Measurements from ENCODE around the gene HOXA9. TPM values are rescaled to one million over a fixed set of nuclear protein-coding genes. Genes with fewer than 3 reads are reported as not detected.

The HOXA9 gene
- total RNA-seq, 1 donor from 2014 or later: not detected

- no peak overlapping the region for H3K4me3 Mint-ChIP-seq
- intact Hi-C loops (cut with micrococcal nuclease): loop anchor here (5.0 kb wide), 1 partner anchor 53 kb away; the partner anchor contains the start of gene EVX1
- no peaks in the 10 kb centered on the region for H3K36me3 Mint-ChIP-seq (ENCODE audit: low read depth)
- H3K27ac Mint-ChIP-seq: peak overlapping the region; percentile 15
- no peak for DNase-seq (ENCODE audit: low spot score)
- no peaks in the 10 kb centered on the region for H3K9me3 Mint-ChIP-seq
- H3K27me3 Mint-ChIP-seq (ENCODE audit: insufficient read depth): peaks cover 88% of the 10 kb centered on the region
- no peaks in the 10 kb centered on the region for H3K4me1 Mint-ChIP-seq (ENCODE audit: low read depth)
These were observed 24.1 kb upstream of the HOXA9 start for GRCh38 chr7:27189295-27189996.

GRCh38 chr7:27188386-27189294, 23.3 kb upstream of the HOXA9 start:
- Mint-ChIP-seq H3K27me3 (ENCODE audit: insufficient read depth) (peaks cover 86% of the 10 kb centered on the region), H3K9me3 (no peaks in the 10 kb centered on the region), H3K4me1 (ENCODE audit: low read depth) (no peaks in the 10 kb centered on the region), H3K4me3 (peak overlapping the region; percentile 54), H3K36me3 (ENCODE audit: low read depth) (no peaks in the 10 kb centered on the region), H3K27ac (peak overlapping the region; percentile 40)
- intact Hi-C loops (cut with micrococcal nuclease): loop anchor here (5.0 kb wide), 1 partner anchor 54 kb away; the partner anchor contains the start of gene EVX1
- DNase-seq (ENCODE audit: low spot score): no peak

GRCh38 chr7:27187475-27188385, 22.4 kb upstream of the HOXA9 start:
- H3K4me1 Mint-ChIP-seq (ENCODE audit: low read depth): no peaks in the 10 kb centered on the region
- H3K4me3 Mint-ChIP-seq: no peak overlapping the region
- H3K27me3 Mint-ChIP-seq (ENCODE audit: insufficient read depth): peaks cover 87% of the 10 kb centered on the region
- DNase-seq (ENCODE audit: low spot score): no peak
- intact Hi-C loops (cut with micrococcal nuclease): loop anchor here (5.0 kb wide), 1 partner anchor 55 kb away; the partner anchor contains the start of gene EVX1
- no peaks in the 10 kb centered on the region for H3K36me3 Mint-ChIP-seq (ENCODE audit: low read depth)
- no peaks in the 10 kb centered on the region for H3K9me3 Mint-ChIP-seq
- H3K27ac Mint-ChIP-seq: no peak overlapping the region

- no peaks in the 10 kb centered on the region for H3K36me3 Mint-ChIP-seq (ENCODE audit: low read depth)
- no peak for DNase-seq (ENCODE audit: low spot score)
- H3K9me3 Mint-ChIP-seq: no peaks in the 10 kb centered on the region
- no peak overlapping the region for H3K27ac Mint-ChIP-seq
- H3K27me3 Mint-ChIP-seq (ENCODE audit: insufficient read depth): peaks cover 86% of the 10 kb centered on the region
- no peak overlapping the region for H3K4me3 Mint-ChIP-seq
- intact Hi-C loops (cut with micrococcal nuclease): loop anchor here (5.0 kb wide), 1 partner anchor 55 kb away; the partner anchor contains the start of gene EVX1
- no peaks in the 10 kb centered on the region for H3K4me1 Mint-ChIP-seq (ENCODE audit: low read depth)
These were observed 21.5 kb upstream of the HOXA9 start for GRCh38 chr7:27186668-27187474.

- Mint-ChIP-seq H3K9me3 (no peaks in the 10 kb centered on the region), H3K4me3 (no peak overlapping the region), H3K4me1 (ENCODE audit: low read depth) (no peaks in the 10 kb centered on the region), H3K36me3 (ENCODE audit: low read depth) (no peaks in the 10 kb centered on the region), H3K27ac (peak overlapping the region; percentile 87), H3K27me3 (ENCODE audit: insufficient read depth) (peaks cover 84% of the 10 kb centered on the region)
- intact Hi-C loops (cut with micrococcal nuclease): loop anchor here (1.0 to 5.0 kb wide), 4 partner anchors 13 to 56 kb away; partner anchors contain the start of genes EVX1 and HOXA3
- DNase-seq (ENCODE audit: low spot score): no peak
These were observed 20.7 kb upstream of the HOXA9 start for GRCh38 chr7:27185854-27186667.

GRCh38 chr7:27185013-27185853, 19.9 kb upstream of the HOXA9 start, which contains the start of gene HOXA11:
TSS of gene HOXA11 (minus strand) at chr7:27185232. CDS start at chr7:27185144, 88 bp downstream.
- H3K4me1 Mint-ChIP-seq (ENCODE audit: low read depth): no peaks in the 10 kb centered on the region
- peak within 1 kb of the TSS; percentile 87 for H3K27ac Mint-ChIP-seq
- DNase-seq (ENCODE audit: low spot score): no peak
- peak within 1 kb of the TSS; percentile 26 for H3K4me3 Mint-ChIP-seq
- H3K27me3 Mint-ChIP-seq (ENCODE audit: insufficient read depth): peaks cover 83% of the 10 kb centered on the region
- H3K9me3 Mint-ChIP-seq: no peaks in the 10 kb centered on the region
- intact Hi-C loops (cut with micrococcal nuclease): loop anchor here (1.0 to 5.0 kb wide), 4 partner anchors 14 to 57 kb away; partner anchors contain the start of genes EVX1 and HOXA3
- no peaks in the 10 kb centered on the region for H3K36me3 Mint-ChIP-seq (ENCODE audit: low read depth)

- no peak for DNase-seq (ENCODE audit: low spot score)
- no peaks in the 10 kb centered on the region for H3K9me3 Mint-ChIP-seq
- no peaks in the 10 kb centered on the region for H3K36me3 Mint-ChIP-seq (ENCODE audit: low read depth)
- H3K4me3 Mint-ChIP-seq: no peak overlapping the region
- intact Hi-C loops (cut with micrococcal nuclease): loop anchor here (1.0 to 5.0 kb wide), 6 partner anchors 10 to 58 kb away; partner anchors contain the start of genes EVX1, HOXA10 and HOXA3
- H3K27me3 Mint-ChIP-seq (ENCODE audit: insufficient read depth): peaks cover 81% of the 10 kb centered on the region
- peaks cover 5% of the 10 kb centered on the region for H3K4me1 Mint-ChIP-seq (ENCODE audit: low read depth)
- peak overlapping the region; percentile 87 for H3K27ac Mint-ChIP-seq
These were observed 19.1 kb upstream of the HOXA9 start for GRCh38 chr7:27184337-27185012.

- peak overlapping the region; percentile 26 for H3K4me3 Mint-ChIP-seq
These were observed 18.5 kb upstream of the HOXA9 start for GRCh38 chr7:27183682-27184336.

GRCh38 chr7:27182861-27183681, 17.7 kb upstream of the HOXA9 start:
- Mint-ChIP-seq H3K4me3 (no peak overlapping the region), H3K36me3 (ENCODE audit: low read depth) (no peaks in the 10 kb centered on the region)
- intact Hi-C loops (cut with micrococcal nuclease): no loop called here

More at GRCh38 chr7:27183682-27184336, 18.5 kb upstream of the HOXA9 start:
- Mint-ChIP-seq H3K27ac (peak overlapping the region; percentile 40), H3K9me3 (no peaks in the 10 kb centered on the region), H3K4me1 (ENCODE audit: low read depth) (peaks cover 9% of the 10 kb centered on the region), H3K27me3 (ENCODE audit: insufficient read depth) (peaks cover 84% of the 10 kb centered on the region), H3K36me3 (ENCODE audit: low read depth) (no peaks in the 10 kb centered on the region)
- intact Hi-C loops (cut with micrococcal nuclease): loop anchor here (1.0 to 2.0 kb wide), 4 partner anchors 10 to 25 kb away; partner anchors contain the start of gene HOXA10
- no peak for DNase-seq (ENCODE audit: low spot score)

More at GRCh38 chr7:27182861-27183681, 17.7 kb upstream of the HOXA9 start:
- Mint-ChIP-seq H3K9me3 (no peaks in the 10 kb centered on the region), H3K27ac (peak overlapping the region; percentile 40), H3K27me3 (ENCODE audit: insufficient read depth) (peaks cover 83% of the 10 kb centered on the region), H3K4me1 (ENCODE audit: low read depth) (peaks cover 9% of the 10 kb centered on the region)
- no peak for DNase-seq (ENCODE audit: low spot score)

Data from activated T-helper 1 cell treated with anti-CD3 and anti-CD28 coated beads, Interleukin-12 subunit alpha, Interleukin-12 subunit beta, Interleukin-2, Interleukin-4 antibody, amounts not matched to agents 30 ng/mL and 10 ng/mL and 1 ng/mL, durations not matched to agents 14 hours and 24 hours and 36 hours (primary cell).